Measurements from ENCODE around the gene MRPS27.

GRCh38 chr5:72205431-72206009 lies 114.5 kb downstream of the MRPS27 start:
- TF ChIP-seq POLR2A (IDR thresholded peaks at IDR 0.05; ENCODE audit: low read length) = no peak
- TF ChIP-seq GATA1 (IDR thresholded peaks at IDR 0.05; ENCODE audit: low read depth, low read length) = no peak
